CD4-positive, alpha-beta T cell treated with Interferon gamma for 1 hour (primary cell): ENCODE results near the gene HNRNPL.
"Not testable (repeated sequence)": the region's sequence is repeated elsewhere in the genome, so short reads cannot be mapped to it uniquely, and the experiment has no call there.

Experiments
- DNase-seq: peaks from one replicate; pipeline ENCODE4 v3.0.0-alpha.2; 2020

Gene HNRNPL

DNA sequence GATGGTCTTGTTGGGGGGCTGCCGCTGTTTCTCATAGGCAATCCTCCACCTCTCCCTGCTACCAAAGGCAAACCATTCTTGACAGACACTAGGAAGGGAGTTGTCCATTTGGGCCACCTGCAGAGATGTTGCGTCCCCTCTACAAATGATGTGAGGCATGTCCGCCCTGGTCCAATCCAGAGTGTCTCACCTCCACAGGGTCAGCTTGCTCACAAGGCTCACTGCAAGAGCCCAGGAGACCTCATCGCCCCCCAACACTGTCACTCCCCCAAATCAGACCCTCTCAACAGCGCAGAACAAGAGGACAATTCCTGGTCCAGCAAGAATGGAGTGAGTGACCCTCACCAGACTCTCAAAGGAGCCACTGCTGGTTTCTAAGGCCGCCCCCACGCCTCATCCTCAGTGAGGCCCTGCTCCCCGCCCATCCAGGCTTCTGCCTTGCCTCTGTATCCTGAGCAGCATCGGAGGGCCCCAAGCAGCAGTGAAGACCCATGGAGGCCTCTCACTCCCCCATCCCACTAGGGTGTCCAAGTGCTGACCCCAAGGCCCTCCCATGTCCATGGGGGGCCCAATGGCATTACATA lies 6.5 kb downstream of the HNRNPL start:
- no peak for DNase-seq

- peak; percentile 66 for DNase-seq
Observed at GRCh38 chr19:38842439-38843174, 7.2 kb downstream of the HNRNPL start.

- peak; percentile 69 for DNase-seq
Observed at GRCh38 chr19:38841787-38842438, 7.9 kb downstream of the HNRNPL start.

DNA sequence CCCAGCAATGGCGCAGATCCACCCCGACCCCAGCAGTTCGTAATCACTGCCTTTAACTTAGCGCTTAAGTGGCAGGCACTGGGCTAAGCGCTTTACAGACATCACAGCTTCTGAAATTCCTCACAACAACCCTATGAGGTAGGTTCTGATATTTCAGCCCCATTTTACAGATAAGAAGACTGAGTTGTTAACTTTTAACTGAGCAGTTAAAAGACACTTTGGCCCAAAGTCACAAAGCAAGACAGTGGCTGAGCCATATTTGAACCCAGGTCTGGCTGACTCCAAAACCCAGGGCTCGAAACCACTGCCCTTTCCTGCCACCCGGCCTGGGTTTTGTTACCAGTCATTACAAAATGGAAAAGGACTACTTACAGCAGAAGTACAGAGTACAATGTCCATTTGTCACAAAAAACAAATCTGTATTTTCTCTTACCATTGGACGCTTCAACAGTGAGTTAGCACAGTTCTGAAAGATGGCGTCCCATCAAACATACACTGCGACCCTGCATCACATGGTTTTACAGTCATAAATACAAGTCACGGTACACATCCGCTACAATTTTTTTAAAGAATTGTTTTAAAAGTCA lies 8.5 kb downstream of the HNRNPL start:
- no peak for DNase-seq

- no peak for DNase-seq
Observed at GRCh38 chr19:38840583-38840968, 9.2 kb downstream of the HNRNPL start.

GRCh38 chr19:38839816-38840582 lies 9.8 kb downstream of the HNRNPL start:
- DNase-seq = no peak

DNA sequence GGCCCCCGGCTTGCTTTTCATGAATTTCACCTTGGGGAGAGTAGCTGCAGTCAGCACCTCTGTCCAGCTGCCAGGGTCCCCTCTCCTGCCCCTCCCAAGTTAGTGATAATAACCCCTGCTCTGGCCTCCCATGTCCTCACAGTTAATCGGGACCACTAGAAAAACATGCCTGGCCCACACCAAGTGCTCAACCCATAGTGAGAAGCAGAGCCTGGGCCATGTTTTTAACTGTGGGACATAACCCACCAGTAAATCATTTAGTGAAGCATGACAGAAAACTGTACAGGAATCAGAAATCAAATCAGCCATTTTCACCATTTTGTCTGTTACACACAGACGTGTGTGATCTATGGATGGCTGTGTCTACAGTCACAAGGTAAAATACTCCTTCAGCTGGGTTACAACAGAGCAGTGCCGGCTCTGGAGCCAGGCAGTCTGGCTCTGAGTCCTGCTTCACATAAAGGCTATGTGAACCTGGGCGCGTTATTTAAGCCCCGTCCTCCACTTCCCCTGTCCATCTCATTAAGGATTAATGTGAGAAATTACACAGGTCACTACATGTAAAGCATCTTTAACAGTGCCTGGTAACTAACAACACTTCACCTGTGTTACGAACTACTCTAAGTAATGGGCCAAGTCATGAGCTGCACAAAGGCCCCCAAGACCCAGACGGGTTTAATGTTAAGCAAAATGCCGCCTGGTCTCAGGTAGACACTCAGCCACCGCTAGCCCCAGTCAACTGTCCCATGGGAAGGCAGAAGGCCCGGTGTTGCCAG lies 10.6 kb downstream of the HNRNPL start:
- no peak for DNase-seq

DNA sequence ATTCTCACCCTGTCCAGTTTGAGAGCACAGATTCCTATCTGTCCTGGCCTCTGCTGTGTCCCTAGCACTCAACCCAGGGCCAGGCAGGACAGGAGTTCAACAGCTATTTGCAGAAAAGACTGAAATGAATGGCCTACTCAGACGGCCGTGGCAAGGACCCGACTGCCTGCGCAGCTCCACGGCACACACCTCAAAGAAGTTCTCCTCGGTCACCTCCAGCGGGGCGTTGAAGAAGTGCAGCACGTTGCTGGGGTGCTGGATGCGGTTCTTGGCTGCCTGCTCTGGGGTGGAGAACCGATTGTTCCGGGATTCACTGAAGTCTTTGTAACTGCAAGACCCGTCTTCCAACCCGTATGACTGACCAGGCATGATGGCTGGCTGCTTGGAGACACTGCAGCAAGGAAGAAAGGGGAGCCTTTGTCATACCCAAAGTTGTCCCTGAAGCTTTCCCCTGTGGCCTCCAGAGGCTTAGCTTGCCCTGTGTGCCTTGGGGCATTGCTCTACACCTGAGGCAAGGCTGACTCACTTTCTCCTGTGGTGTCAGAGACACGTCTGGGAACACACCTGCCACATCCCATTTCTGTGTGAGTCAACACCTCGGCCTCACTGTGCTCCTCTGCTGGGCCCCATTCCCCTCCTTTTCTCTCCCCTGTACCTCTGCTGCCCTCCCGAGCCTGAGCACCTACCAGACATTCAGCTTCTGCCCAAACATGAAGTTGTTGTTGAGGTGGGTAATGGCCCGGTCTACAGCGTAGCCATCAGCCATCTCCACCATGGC lies 11.4 kb downstream of the HNRNPL start:
- no peak for DNase-seq

DNA sequence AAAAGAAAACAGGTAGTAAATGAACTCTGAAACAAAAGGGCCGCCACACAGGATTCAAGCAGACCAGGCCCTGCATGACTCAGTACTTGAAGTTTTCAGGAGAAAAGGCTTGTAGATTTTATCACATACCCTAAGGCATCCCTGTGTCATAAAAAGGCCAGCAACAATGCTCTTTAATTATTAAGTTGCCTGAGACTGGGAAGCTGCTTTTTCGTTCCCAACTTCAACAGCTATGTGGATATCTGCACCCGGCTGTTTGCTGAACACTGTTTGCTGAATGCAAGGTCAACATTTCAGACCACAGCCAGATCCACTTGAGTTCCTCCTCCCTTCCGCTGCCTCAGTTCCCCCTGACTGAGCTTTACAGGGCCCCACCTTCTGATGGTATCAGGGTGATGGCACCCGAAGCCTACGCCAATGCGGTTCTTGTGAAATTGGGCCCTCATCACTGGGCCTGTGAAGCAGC lies 12.1 kb downstream of the HNRNPL start:
- DNase-seq = no peak

DNA sequence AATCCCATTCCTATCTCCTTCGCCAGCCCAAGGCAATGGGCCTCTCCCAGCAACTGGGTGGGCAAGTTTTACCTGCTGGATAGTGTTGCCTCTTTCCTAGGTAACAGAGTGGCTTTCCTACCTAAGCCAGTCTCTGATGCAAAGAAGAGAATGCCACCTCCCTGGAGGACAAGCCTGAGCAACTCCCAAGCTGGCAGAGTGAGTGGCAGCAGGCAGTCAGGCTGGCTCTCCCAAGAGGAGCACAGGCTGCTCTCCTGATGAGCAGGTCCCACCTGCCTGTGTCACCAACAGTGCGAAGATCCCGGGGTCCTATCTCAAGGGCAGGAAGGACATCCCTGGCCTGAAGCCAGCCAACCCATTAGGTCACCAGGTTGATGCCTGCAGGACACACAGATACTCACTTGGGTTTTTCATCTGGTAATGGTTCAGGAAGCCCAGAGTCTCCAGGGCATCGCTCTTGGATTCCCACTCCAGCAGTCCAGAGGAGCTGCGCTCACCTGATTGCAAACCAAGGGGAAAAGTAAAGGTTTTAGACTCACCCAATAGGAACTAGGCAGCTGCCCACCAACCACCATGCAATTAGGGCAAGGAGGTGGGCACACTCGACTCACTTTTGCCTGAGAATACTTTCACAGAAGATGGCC lies 12.7 kb downstream of the HNRNPL start:
- DNase-seq = no peak

- no peak for DNase-seq
Observed at GRCh38 chr19:38836159-38836982, 13.4 kb downstream of the HNRNPL start.

DNA sequence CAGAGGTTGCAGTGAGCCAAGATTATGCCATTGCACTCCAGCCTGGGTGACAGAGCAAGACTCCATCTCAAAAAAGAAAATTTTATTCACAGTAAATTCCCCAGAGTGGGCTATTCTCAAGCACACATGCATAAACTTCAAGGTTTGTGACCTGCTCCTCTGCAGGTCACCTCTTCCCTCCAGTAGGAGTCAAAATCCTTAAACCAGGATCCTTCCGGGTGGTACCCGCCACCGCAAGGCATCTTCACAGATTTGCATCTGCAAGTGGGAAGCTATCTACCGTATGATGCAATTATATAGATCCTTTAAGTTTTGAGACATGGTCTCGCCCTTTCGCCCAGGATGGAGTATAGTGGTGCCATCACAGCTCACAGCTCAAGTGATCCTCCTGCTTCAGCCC lies 15.2 kb downstream of the HNRNPL start:
- no peak for DNase-seq

DNA sequence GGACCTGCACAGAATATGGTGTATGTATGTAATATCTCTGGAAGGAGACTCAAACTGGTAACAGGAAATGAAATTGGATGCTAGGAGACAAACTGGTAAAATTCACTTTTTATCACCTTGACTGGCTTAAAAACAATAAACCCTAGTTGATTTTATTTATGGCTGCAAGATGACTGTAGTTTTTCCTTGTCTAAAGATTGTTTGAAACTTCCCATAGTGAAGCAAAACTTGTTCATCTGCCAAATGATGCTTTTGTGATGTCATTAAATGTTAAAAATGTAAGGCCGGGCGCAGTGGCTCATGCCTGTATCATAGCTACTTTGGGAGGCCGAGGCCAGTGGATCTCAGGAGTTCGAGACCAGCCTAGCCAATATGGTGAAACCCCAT lies 15.7 kb downstream of the HNRNPL start:
- no peak for DNase-seq

DNA sequence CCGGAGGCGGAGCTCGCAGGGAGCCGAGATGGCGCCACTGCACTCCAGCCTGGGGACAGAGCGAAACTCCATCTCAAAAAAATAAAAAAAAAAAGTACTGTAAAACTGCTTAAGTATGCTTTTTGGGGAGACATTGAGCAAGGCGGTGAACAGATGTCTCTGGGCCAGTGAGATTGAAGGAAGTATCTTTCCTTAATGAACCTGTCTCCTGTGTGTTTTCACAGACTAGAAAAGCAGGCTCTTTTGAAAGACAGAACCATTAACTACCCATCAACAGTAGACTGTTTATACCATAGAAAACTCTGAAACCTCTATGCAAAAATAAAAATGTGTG lies 16.7 kb downstream of the HNRNPL start:
- no peak for DNase-seq

DNA sequence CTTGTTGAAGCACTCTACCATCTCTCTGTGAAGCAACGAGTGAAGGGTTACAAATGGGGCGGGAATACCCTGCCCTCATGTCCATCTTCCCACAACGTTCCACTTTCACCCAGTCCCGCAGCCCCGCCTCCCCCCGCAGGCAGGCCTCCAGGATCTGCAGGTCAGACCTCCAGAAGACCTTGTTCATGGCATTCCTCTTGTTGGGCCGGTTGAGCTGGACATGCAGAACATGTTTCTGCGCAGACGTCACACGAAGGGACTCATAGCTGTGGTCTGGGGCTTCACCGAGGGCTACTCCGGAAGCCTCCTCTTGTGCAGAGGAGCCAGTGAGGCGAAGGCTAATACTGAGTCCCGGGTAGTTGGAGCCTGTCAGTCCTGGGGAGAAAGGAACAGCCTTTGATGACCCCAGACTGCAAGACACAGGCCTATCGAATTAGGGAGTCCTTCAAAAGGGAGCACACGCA lies 18.6 kb downstream of the HNRNPL start:
- peak; percentile 27 for DNase-seq

DNA sequence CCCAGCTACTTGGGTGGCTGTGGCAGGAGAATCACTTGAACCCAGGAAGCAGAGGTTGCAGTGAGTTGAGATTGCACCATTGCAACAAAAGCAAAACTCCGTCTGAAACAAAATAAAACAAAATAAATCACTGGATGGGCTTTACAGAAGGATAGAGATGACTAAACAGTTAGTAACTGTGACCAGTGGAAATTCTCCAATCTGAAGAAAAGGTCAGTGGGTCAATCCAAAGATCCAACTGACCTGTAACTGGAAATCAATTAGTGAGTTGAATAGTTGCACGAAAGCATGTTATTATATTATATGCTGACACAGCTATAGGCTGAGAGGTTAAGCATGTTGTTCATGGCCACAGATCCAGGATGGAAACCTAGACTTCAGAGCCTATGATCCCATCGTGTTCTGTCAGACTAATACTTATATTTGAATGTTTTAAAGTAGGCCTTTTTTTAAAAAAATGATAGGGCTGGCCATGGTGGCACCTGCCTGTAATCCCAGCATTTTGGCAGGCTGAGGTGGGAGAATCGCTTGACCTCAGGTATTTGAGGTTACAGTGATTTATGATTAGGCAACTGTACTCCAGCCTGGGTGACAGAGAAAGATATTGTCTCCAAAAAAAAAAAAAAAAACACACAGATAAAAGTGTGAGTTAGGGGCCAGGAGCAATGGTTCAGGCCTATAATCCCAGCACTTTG lies 19.6 kb downstream of the HNRNPL start:
- no peak for DNase-seq

DNA sequence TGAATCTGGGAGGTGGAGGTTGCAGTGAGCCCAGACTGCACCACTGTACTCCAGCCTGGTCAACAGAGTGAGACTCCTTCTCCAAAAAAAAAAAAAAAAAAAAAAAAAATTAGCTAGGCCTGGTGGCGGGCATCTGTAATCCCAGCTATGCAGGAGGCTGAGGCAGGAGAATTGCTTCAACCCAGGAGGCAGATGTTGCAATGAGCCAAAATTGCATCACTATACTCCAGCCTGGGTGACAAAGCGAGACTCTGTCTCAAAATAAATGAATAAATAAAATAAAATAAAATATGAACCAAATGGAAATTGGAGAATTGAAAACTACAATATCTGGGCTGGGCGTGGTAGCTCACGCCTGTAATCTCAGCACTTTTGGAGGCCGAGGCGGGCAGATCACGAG lies 20.6 kb downstream of the HNRNPL start:
- DNase-seq = not testable (repeated sequence)

DNA sequence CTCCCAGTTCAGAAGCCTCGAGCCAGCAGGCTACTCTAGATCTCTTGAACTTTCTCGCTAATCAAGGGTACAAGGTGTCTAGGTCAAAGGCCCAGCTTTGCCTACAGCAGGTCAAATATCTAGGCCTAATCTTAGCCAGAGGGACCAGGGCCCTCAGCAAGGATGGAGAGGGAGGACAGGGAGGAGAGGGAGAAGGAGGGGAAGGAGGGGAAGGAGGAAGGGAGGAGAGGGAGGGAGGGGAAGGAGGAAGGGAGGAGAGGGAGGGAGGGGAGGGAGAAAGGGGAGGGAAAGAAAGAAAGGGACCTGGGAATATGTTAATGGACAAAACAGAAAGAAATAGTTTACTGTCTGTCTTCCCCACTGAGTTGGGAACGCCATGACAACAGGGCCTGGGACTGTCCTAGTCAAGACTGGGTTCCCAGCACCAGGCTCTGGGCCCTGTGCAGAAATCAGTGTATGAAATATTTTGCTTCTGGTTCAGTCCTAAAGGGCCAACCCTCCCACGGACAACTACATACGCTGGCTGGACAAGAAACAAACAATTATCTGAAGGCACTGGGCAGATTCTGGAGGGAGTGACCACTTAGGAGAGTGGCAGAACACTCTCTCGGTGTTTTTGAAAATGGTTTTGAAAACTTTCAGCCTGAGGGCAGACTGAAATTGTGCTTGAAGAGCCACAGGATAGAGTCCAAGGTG lies 22.8 kb downstream of the HNRNPL start:
- DNase-seq = no peak

- DNase-seq = not testable (repeated sequence)
Observed at GRCh38 chr19:38825936-38826335, 23.9 kb downstream of the HNRNPL start.
